ENCODE results near the gene GPR108.
A peak's percentile ranks its signal among the peaks of the same experiment; 100 is the strongest.

Gene GPR108

GRCh38 chr19:6718111-6718740 lies 19.2 kb downstream of the GPR108 start:
- no peaks in the 10 kb centered on the region for H3K36me3 ChIP-seq (ENCODE audit: control insufficient read depth, insufficient read depth, low read length)
- H3K27ac ChIP-seq (ENCODE audit: low read depth, low read length) = no peak overlapping the region; the same call in 1 of the 2 replicates
- no peaks in the 10 kb centered on the region for H3K9me3 ChIP-seq (ENCODE audit: control insufficient read depth, insufficient read depth, low read depth, low read length)
- peaks cover 11% of the 10 kb centered on the region; the same call in 1 of the 2 replicates for H3K4me1 ChIP-seq (ENCODE audit: control insufficient read depth, insufficient read depth, low read length)
- H3K4me3 ChIP-seq (ENCODE audit: low read depth, low read length) = peak overlapping the region; percentile 64
- H3K27me3 ChIP-seq (ENCODE audit: control insufficient read depth, insufficient read depth, low read length) = no peaks in the 10 kb centered on the region
- peak overlapping the region; percentile 18 for H3K9ac ChIP-seq (ENCODE audit: low read length)

- H3K9me3 ChIP-seq (ENCODE audit: control insufficient read depth, insufficient read depth, low read depth, low read length) = no peaks in the 10 kb centered on the region
Measured at GRCh38 chr19:6717441-6717971, 19.9 kb downstream of the GPR108 start.

GRCh38 chr19:6717036-6717435 lies 20.3 kb downstream of the GPR108 start:
- Histone ChIP-seq H3K9ac (ENCODE audit: low read length) (no peak overlapping the region), H3K27me3 (ENCODE audit: control insufficient read depth, insufficient read depth, low read length) (no peaks in the 10 kb centered on the region), H3K9me3 (ENCODE audit: control insufficient read depth, insufficient read depth, low read depth, low read length) (no peaks in the 10 kb centered on the region), H3K4me3 (ENCODE audit: low read depth, low read length) (no peak overlapping the region; the same call in 1 of the 2 replicates), H3K27ac (ENCODE audit: low read depth, low read length) (no peak overlapping the region), H3K36me3 (ENCODE audit: control insufficient read depth, insufficient read depth, low read length) (peaks cover 5% of the 10 kb centered on the region), H3K4me1 (ENCODE audit: control insufficient read depth, insufficient read depth, low read length) (peaks cover 9% of the 10 kb centered on the region; the same call in 1 of the 2 replicates)

More at GRCh38 chr19:6717441-6717971, 19.9 kb downstream of the GPR108 start:
- no peaks in the 10 kb centered on the region; the same call in 1 of the 2 replicates for H3K36me3 ChIP-seq (ENCODE audit: control insufficient read depth, insufficient read depth, low read length)
- no peak overlapping the region for H3K27ac ChIP-seq (ENCODE audit: low read depth, low read length)
- H3K27me3 ChIP-seq (ENCODE audit: control insufficient read depth, insufficient read depth, low read length) = no peaks in the 10 kb centered on the region
- H3K9ac ChIP-seq (ENCODE audit: low read length) = no peak overlapping the region
- peaks cover 9% of the 10 kb centered on the region; the same call in 1 of the 2 replicates for H3K4me1 ChIP-seq (ENCODE audit: control insufficient read depth, insufficient read depth, low read length)
- H3K4me3 ChIP-seq (ENCODE audit: low read depth, low read length) = peak overlapping the region; percentile 64

GRCh38 chr19:6716610-6716970 lies 20.8 kb downstream of the GPR108 start:
- H3K9ac ChIP-seq (ENCODE audit: low read length) = no peak overlapping the region
- H3K4me3 ChIP-seq (ENCODE audit: low read depth, low read length) = no peak overlapping the region
- H3K27ac ChIP-seq (ENCODE audit: low read depth, low read length) = no peak overlapping the region
- peaks cover 9% of the 10 kb centered on the region for H3K36me3 ChIP-seq (ENCODE audit: control insufficient read depth, insufficient read depth, low read length)
- no peaks in the 10 kb centered on the region for H3K9me3 ChIP-seq (ENCODE audit: control insufficient read depth, insufficient read depth, low read depth, low read length)
- H3K27me3 ChIP-seq (ENCODE audit: control insufficient read depth, insufficient read depth, low read length) = peaks cover 2% of the 10 kb centered on the region; the same call in 1 of the 2 replicates
- H3K4me1 ChIP-seq (ENCODE audit: control insufficient read depth, insufficient read depth, low read length) = peaks cover 9% of the 10 kb centered on the region; the same call in 1 of the 2 replicates

- Histone ChIP-seq H3K4me3 (ENCODE audit: low read depth, low read length) (no peak overlapping the region), H3K27ac (ENCODE audit: low read depth, low read length) (no peak overlapping the region), H3K27me3 (ENCODE audit: control insufficient read depth, insufficient read depth, low read length) (peaks cover 15% of the 10 kb centered on the region; the same call in 1 of the 2 replicates), H3K4me1 (ENCODE audit: control insufficient read depth, insufficient read depth, low read length) (peaks cover 4% of the 10 kb centered on the region; the same call in 1 of the 2 replicates), H3K36me3 (ENCODE audit: control insufficient read depth, insufficient read depth, low read length) (peaks cover 9% of the 10 kb centered on the region), H3K9ac (ENCODE audit: low read length) (no peak overlapping the region), H3K9me3 (ENCODE audit: control insufficient read depth, insufficient read depth, low read depth, low read length) (no peaks in the 10 kb centered on the region)
Measured at GRCh38 chr19:6714749-6715555, 22.4 kb downstream of the GPR108 start.

- Histone ChIP-seq H3K36me3 (ENCODE audit: control insufficient read depth, insufficient read depth, low read length) (peaks cover 9% of the 10 kb centered on the region), H3K4me1 (ENCODE audit: control insufficient read depth, insufficient read depth, low read length) (peaks cover under 1% of the 10 kb centered on the region; the same call in 1 of the 2 replicates), H3K9me3 (ENCODE audit: control insufficient read depth, insufficient read depth, low read depth, low read length) (no peaks in the 10 kb centered on the region), H3K9ac (ENCODE audit: low read length) (no peak overlapping the region), H3K27me3 (ENCODE audit: control insufficient read depth, insufficient read depth, low read length) (peaks cover 16% of the 10 kb centered on the region; the same call in 1 of the 2 replicates), H3K27ac (ENCODE audit: low read depth, low read length) (no peak overlapping the region), H3K4me3 (ENCODE audit: low read depth, low read length) (no peak overlapping the region)
Measured at GRCh38 chr19:6713773-6714692, 23.3 kb downstream of the GPR108 start.

- no peaks in the 10 kb centered on the region for H3K9me3 ChIP-seq (ENCODE audit: control insufficient read depth, insufficient read depth, low read depth, low read length)
- H3K27me3 ChIP-seq (ENCODE audit: control insufficient read depth, insufficient read depth, low read length) = peaks cover 16% of the 10 kb centered on the region; the same call in 1 of the 2 replicates
- no peaks in the 10 kb centered on the region for H3K4me1 ChIP-seq (ENCODE audit: control insufficient read depth, insufficient read depth, low read length)
- no peak overlapping the region for H3K9ac ChIP-seq (ENCODE audit: low read length)
- H3K4me3 ChIP-seq (ENCODE audit: low read depth, low read length) = no peak overlapping the region
- peaks cover 9% of the 10 kb centered on the region for H3K36me3 ChIP-seq (ENCODE audit: control insufficient read depth, insufficient read depth, low read length)
- no peak overlapping the region for H3K27ac ChIP-seq (ENCODE audit: low read depth, low read length)
Measured at GRCh38 chr19:6712692-6713670, 24.4 kb downstream of the GPR108 start.

- no peaks in the 10 kb centered on the region for H3K4me1 ChIP-seq (ENCODE audit: control insufficient read depth, insufficient read depth, low read length)
- H3K4me3 ChIP-seq (ENCODE audit: low read depth, low read length) = no peak overlapping the region
- peaks cover 13% of the 10 kb centered on the region for H3K36me3 ChIP-seq (ENCODE audit: control insufficient read depth, insufficient read depth, low read length)
- H3K9me3 ChIP-seq (ENCODE audit: control insufficient read depth, insufficient read depth, low read depth, low read length) = no peaks in the 10 kb centered on the region
- H3K27ac ChIP-seq (ENCODE audit: low read depth, low read length) = no peak overlapping the region
- H3K9ac ChIP-seq (ENCODE audit: low read length) = no peak overlapping the region
- H3K27me3 ChIP-seq (ENCODE audit: control insufficient read depth, insufficient read depth, low read length) = peaks cover 16% of the 10 kb centered on the region; the same call in 1 of the 2 replicates
Measured at GRCh38 chr19:6712231-6712630, 25.1 kb downstream of the GPR108 start.

GRCh38 chr19:6711605-6712004 lies 25.8 kb downstream of the GPR108 start:
- no peak overlapping the region for H3K27ac ChIP-seq (ENCODE audit: low read depth, low read length)
- peaks cover 16% of the 10 kb centered on the region; the same call in 1 of the 2 replicates for H3K27me3 ChIP-seq (ENCODE audit: control insufficient read depth, insufficient read depth, low read length)
- no peak overlapping the region for H3K9ac ChIP-seq (ENCODE audit: low read length)
- no peaks in the 10 kb centered on the region for H3K4me1 ChIP-seq (ENCODE audit: control insufficient read depth, insufficient read depth, low read length)
- H3K9me3 ChIP-seq (ENCODE audit: control insufficient read depth, insufficient read depth, low read depth, low read length) = no peaks in the 10 kb centered on the region
- H3K4me3 ChIP-seq (ENCODE audit: low read depth, low read length) = no peak overlapping the region
- H3K36me3 ChIP-seq (ENCODE audit: control insufficient read depth, insufficient read depth, low read length) = peaks cover 15% of the 10 kb centered on the region
